ENCODE results near the gene COA8.

- TF ChIP-seq CTCF (IDR thresholded peaks at IDR 0.05) (no peak), POLR2A (IDR thresholded peaks at IDR 0.05) (no peak)
These were observed 3.0 kb upstream of the COA8 start for GRCh38 chr14:103559766-103560165.

Data from testis (tissue), 2 donors.